GM19372 (cell line): ENCODE measurements around the gene CAPN5.
"Not testable (repeated sequence)": the region's sequence is repeated elsewhere in the genome, so short reads cannot be mapped to it uniquely, and the experiment has no call there.

ENCODE experiments used
- ATAC-seq: cut with Tn5 transposase; IDR thresholded peaks from one replicate; pipeline ENCODE4 v1.9.1; 2021; ENCODE audit warnings: mild to moderate bottlenecking, low read depth, moderate library complexity; ENCODE audit not compliant: unreplicated experiment

Gene CAPN5

DNA sequence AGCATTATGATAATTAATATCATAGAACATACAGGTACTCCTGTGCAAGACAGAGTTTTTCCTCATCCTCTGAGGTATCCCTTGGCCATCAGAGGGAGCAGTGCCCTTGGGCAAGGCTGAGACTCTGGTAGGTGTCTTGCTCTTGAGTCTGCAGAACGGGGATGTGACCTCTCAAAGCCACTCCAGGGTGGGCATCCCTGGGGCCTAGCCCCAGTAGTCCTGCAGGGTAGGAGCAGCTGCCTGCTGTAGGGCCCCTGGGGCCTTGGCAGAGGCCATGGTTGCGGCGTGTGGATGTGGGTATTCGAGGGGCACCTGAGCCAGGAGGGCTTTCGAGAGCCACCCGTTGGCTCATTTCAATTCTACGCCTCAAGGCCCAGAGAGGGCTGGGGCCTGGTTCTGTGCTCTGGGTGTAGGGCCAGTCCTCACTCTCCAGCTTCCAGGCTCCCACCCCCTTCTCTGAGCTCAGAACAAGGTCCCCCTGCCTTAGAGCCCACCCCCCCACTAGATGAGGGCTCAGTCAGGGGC is 28.1 kb downstream of the CAPN5 start:
- no peak for ATAC-seq

- no peak for ATAC-seq
These were observed 29.1 kb downstream of the CAPN5 start for GRCh38 chr11:77095551-77096490.

GRCh38 chr11:77096591-77097019 is 29.8 kb downstream of the CAPN5 start:
- ATAC-seq, result no peak

- not testable (repeated sequence) for ATAC-seq
These were observed 30.4 kb downstream of the CAPN5 start for GRCh38 chr11:77097180-77097579.

GRCh38 chr11:77100166-77101042 is 33.6 kb downstream of the CAPN5 start:
- no peak for ATAC-seq

- ATAC-seq, result no peak
These were observed 34.3 kb downstream of the CAPN5 start for GRCh38 chr11:77101043-77101537.

DNA sequence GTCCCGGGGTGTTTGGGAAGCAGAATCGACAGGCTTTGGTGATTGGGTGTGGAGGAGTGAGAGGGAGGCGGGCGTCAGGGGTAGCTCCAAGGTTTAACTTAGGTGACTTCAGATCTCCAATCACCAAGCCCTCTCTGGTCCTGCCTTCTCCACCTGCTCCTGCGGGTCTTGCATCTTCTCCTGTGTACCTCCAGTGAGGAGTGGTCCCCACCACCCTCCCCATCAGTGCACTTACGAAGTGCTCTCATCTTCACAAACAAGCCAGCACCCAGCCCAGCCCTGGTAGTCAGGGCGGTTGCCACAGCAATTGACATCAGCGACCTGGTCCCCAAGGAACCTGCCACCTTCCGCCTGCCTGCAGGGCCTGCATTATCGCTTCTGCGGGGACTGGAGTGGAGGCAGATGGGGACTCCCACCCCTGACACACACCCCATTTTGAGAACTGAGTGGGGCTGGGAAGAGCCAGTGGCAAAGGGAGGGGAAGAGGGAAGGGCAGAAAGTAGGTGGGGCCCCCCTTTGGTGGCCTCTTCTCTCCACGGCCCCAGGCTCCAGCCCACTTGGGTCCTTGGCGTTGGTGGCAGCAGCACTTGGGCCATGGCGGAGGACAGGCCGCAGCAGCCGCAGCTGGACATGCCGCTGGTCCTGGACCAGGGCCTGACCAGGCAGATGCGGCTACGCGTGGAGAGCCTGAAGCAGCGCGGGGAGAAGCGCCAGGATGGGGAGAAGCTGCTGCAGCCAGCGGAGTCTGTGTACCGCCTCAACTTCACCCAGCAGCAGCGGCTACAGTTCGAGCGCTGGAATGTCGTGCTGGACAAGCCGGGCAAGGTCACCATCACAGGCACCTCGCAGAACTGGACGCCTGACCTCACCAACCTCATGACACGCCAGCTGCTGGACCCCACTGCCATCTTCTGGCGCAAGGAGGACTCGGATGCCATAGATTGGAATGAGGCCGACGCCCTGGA is 35.8 kb downstream of the CAPN5 start, which contains the start of gene OMP:
TSS of gene OMP (plus strand) at position 595 of the 965 bp plus-strand sequence. CDS start at position 595, 0 bp downstream.
- no peak for ATAC-seq

- ATAC-seq, result no peak
These were observed 36.5 kb downstream of the CAPN5 start for GRCh38 chr11:77103319-77103718.

DNA sequence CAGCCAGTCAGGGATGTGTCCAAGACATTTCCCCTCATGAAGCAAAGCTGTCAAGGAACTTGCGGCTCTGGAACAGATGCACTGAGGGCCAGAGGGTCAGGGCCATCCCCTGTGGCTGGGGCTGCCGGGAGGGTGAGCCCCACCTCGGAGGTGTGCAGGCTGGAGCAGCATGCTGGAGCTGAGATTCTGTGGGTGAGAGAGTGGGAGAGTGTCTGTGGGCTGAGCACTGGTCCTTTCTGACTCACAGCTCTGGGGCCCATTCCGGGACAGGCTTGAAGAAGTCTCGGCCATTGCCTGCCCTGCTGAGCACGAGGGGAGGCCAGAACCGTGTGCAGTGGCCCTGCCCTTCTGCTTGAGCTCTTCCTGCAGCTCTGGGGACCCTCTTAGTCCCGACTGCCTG is 38.0 kb downstream of the CAPN5 start:
- ATAC-seq, result no peak

GRCh38 chr11:77106321-77106720 is 39.5 kb downstream of the CAPN5 start:
- ATAC-seq, result no peak

GRCh38 chr11:77106759-77107158 is 40.0 kb downstream of the CAPN5 start:
- no peak for ATAC-seq

DNA sequence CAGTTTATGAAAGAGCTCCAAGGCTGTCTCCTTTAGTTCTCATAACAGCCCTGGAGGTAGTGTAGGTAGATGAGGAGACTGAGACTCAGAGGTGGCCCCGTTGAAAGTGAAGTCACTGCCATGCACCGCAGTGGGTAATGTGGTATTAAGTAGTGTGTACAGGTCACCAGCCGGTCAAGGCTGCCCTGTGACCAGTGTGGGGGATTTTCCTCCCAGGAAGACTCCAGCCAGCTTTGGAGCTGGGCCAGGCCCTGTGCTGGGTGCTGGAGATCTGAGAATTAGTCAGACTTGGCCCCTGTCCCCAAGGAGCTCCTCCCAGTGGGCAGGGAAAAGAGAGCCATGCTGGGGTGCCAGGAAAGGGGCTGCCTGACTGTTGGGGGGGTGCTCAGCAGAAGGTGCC is 41.2 kb downstream of the CAPN5 start:
- ATAC-seq, result no peak

GRCh38 chr11:77108436-77108835 is 41.7 kb downstream of the CAPN5 start:
- ATAC-seq, result no peak

GRCh38 chr11:77109236-77110019 is 42.7 kb downstream of the CAPN5 start:
- no peak for ATAC-seq

DNA sequence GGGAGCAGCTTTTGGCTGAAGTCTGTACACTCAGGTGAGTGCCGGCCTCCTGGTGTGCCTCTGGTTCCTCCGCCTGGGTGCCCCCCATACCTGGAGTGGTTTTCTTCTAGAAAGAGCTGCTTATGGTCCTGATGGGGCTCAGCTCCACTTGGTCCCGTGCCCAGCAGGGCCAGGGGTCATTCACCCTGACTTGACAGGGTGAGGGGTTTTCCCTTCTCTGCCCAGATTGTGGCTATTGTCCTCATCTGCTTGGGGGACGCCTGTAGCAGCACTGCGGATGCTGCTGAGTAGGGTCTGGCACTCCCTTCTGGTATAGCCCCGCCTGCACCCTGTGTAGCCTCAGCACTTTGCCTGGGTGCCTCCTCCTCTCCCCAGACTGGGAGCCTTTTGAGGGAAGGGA is 44.1 kb downstream of the CAPN5 start:
- ATAC-seq, result no peak

DNA sequence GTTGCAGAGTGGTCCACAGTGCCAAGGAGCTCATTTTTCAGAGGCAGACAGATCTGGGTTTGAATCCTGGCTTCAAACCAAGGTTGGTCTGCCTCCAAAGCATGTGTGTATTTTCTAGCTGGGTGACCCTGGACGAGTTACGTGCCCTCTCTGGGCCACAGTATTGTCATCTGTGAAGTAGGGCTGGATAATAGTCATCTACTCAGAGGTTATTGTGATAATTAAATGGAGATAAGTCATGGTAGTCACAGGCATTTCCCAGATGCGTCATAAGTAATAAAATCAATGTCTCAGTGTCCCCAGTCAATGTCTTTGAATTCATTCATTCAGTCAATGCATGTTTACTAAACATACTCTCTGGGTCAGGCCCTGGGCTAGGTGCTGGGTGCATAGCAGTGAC is 44.5 kb downstream of the CAPN5 start:
- ATAC-seq, result no peak

DNA sequence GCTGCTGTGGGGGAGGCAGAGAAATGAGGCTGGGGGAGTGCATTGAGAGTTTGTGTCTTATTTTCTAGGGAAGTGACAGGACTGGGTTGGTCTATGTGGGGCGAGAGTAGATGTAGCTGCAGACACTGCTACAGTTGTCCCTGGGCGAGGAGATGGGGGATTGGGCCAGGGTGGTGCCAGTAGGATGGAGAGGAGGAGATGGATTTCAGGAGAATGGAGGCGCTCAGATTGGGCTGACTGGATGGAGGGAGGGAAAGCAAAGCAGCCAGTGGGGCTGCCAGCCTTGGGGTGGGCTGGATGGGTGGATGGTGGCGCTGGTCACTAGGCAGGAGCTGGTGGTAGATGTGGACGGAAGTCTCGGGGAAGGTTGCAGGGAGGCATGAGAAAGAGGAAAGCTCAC is 45.2 kb downstream of the CAPN5 start:
- ATAC-seq, result no peak

DNA sequence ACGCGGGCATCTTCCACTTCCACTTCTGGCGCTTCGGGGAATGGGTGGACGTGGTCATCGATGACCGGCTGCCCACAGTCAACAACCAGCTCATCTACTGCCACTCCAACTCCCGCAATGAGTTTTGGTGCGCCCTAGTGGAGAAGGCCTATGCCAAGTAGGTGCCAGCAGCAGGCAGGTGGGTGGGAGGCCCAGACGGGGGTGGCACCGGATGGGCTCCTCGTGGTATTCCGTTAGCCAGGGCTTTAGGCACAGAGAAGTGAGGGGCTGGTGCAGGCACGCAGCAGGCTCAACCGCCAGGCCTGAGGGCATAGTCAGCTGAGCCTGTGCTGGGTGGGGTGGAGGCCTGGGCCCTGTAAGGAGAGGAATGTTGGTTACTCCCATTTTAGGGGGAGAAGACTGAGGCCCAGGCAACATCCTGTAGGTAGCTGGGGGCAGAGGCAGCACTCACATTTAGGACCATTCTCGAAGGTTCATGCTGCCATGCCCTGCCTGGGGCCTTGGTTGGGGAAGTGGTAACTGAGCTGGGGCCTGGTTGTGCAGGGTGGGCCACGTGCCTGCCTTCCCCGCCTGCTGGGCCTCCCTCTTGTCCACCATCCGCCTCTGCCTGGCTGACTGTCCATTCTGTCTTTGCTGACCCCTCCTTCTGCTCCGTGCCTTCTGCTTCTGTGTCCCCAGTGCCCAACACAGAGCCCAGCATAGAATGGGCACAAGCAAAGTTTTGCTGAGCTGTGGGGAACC is 46.0 kb downstream of the CAPN5 start:
- no peak for ATAC-seq
